BLaER1 treated with 17β-estradiol and CSF1 and Interleukin-3, amounts not matched to agents 10 nM and 100 nM (cell line): ENCODE measurements around the gene RAB11A.

Source experiments
- H3K27ac ChIP-seq, 11 experiments: shearing (Covaris generic); formaldehyde crosslinking; 2 replicates each; pipeline ENCODE4 v1.8.1; 2022
- H3K27me3 ChIP-seq, 11 experiments: shearing (Covaris generic); formaldehyde crosslinking; 2 replicates each; pipeline ENCODE4 v1.8.1; 2022
- H3K36me3 ChIP-seq, 11 experiments: shearing (Covaris generic); formaldehyde crosslinking; 2 replicates each; pipeline ENCODE4 v1.8.1; 2022
- H3K4me1 ChIP-seq, 10 experiments: shearing (Covaris generic); formaldehyde crosslinking; 2 replicates each; pipeline ENCODE4 v1.8.1; 2022
- H3K4me2 ChIP-seq, 11 experiments: shearing (Covaris generic); formaldehyde crosslinking; 2 replicates each; pipeline ENCODE4 v1.8.1; 2022
- H3K4me3 ChIP-seq, 10 experiments: shearing (Covaris generic); formaldehyde crosslinking; 2 replicates each; pipeline ENCODE4 v1.8.1; 2022
- H3K9ac ChIP-seq, 11 experiments: shearing (Covaris generic); formaldehyde crosslinking; 2 replicates each; pipeline ENCODE4 v1.8.1; 2022
- H3K9me3 ChIP-seq, 11 experiments: shearing (Covaris generic); formaldehyde crosslinking; replicated peaks in 1 of 11; 2 replicates each; pipeline ENCODE4 v1.8.1; 2022
- H4K20me1 ChIP-seq, 11 experiments: shearing (Covaris generic); formaldehyde crosslinking; 2 replicates each; pipeline ENCODE4 v1.8.1; 2022
- Cebpa-rat ChIP-seq, 11 experiments: shearing (Covaris generic); IDR thresholded peaks; 2 replicates each; pipeline ENCODE4 v1.8.1; 2022

The RAB11A gene

DNA sequence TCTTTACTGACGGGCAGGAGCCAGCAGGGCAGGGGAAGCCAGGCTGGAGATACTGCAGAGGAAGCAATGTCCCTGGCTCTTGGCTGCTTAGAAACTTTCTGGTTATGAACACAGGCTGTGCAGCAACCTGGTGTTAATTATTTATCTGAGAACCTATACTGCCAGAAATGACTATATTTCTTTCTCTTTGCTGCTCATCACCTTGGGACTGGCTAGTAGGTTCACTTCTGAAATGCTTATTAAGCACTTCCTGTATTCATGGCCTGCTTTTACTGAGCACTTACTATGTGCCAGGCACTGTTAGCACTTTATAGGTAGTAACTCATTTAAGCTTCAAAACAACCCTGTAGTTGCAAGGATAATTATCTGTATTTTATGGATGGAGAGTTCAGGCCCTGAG is 57.6 kb downstream of the RAB11A start:
- Histone ChIP-seq H3K27ac (no peak overlapping the region), H3K4me3 (no peak overlapping the region), H3K36me3 (no peaks in the 10 kb centered on the region), H3K27me3 (no peaks in the 10 kb centered on the region), H3K9me3 (no peaks in the 10 kb centered on the region), H3K9ac (no peak overlapping the region), H3K4me1 (no peaks in the 10 kb centered on the region), H4K20me1 (peaks cover 0 to 6% (median 0%) of the 10 kb centered on the region in 11 experiments; a peak in 2 of 22 replicates), H3K4me2 (no peak overlapping the region)
- TF ChIP-seq Cebpa-rat (IDR thresholded peaks at IDR 0.05) = no peak

DNA sequence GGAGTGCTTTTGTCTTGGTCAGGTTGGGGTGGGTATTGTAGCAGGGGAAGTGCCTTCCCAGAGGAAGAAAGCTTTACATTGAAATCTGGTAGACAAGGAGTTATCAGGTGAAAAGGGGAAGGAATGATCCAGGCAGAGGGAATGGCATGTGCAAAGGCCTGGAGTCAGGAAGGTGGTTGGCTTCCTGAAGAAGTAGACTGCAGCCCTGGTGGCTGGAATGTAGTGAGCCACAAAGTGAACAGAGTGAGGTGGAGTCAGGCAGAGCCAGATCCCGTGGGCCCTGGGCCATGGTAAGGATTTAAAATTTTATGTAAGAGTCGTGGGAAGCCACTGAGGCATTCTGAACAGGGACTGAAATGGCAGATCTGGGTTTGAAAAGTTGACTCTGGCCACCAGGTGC is 58.3 kb downstream of the RAB11A start:
- no peaks in the 10 kb centered on the region for H3K4me1 ChIP-seq
- H3K9me3 ChIP-seq = no peaks in the 10 kb centered on the region

DNA sequence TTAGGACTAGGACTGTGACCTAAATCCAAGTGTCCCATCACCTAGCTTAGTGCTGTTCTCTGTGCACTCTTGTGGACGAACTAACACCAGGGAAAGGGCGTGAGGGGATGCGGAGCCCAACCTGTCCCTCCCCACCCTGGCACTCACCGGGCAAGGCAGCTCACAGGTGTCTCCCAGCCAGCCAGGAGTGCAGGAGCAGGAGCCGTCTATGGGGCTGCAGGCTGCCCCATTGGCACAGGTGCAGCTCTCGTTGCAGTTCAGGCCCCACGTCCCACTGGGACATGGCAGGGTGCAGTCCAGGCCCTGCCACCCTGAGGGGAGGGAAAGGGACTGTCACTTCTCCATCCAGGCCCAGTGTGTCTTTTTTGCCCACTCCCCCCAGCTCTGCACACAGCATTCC is 60.3 kb downstream of the RAB11A start:
- no peaks in the 10 kb centered on the region for H3K27me3 ChIP-seq

More for the DNA sequence above, 58.3 kb downstream of the RAB11A start:
- Histone ChIP-seq H4K20me1 (no peaks in the 10 kb centered on the region; a peak in 1 of 22 replicates), H3K4me3 (no peak overlapping the region), H3K36me3 (no peaks in the 10 kb centered on the region), H3K9ac (no peak overlapping the region), H3K27ac (no peak overlapping the region), H3K4me2 (no peak overlapping the region), H3K27me3 (no peaks in the 10 kb centered on the region)
- TF ChIP-seq Cebpa-rat (IDR thresholded peaks at IDR 0.05) = no peak

GRCh38 chr15:65930134-65930533 is 60.8 kb downstream of the RAB11A start:
- H3K9me3 ChIP-seq = no peaks in the 10 kb centered on the region
- H3K36me3 ChIP-seq = no peaks in the 10 kb centered on the region
- H4K20me1 ChIP-seq = no peaks in the 10 kb centered on the region
- no peak for TF ChIP-seq Cebpa-rat (IDR thresholded peaks at IDR 0.05)
- H3K27me3 ChIP-seq = no peaks in the 10 kb centered on the region
- H3K9ac ChIP-seq = no peak overlapping the region
- no peak overlapping the region for H3K4me3 ChIP-seq
- no peaks in the 10 kb centered on the region for H3K4me1 ChIP-seq
- no peak overlapping the region for H3K4me2 ChIP-seq
- no peak overlapping the region for H3K27ac ChIP-seq

More for the DNA sequence above, 60.3 kb downstream of the RAB11A start:
- Histone ChIP-seq H3K4me1 (no peaks in the 10 kb centered on the region), H4K20me1 (no peaks in the 10 kb centered on the region), H3K36me3 (no peaks in the 10 kb centered on the region), H3K9me3 (no peaks in the 10 kb centered on the region), H3K4me3 (no peak overlapping the region), H3K4me2 (no peak overlapping the region), H3K9ac (no peak overlapping the region), H3K27ac (no peak overlapping the region)
- no peak for TF ChIP-seq Cebpa-rat (IDR thresholded peaks at IDR 0.05)

DNA sequence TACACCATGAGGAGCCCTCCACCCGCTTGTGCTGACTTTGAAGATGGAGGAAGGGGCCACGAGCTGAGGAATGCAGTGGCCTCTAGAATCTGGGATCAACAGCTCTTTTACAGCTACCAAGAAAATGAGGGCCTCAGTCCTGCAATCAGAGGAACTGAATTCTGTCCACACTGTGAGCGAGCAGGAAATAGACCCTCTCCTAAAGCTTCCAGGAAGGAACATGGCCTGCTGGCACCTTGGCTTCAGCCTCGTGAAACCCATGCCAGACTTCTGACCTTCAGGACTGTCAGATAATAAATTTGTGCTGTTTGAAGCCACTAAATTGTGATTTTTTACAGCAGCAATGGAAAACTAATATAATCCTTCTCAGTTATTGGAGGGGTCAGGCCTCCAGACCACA is 61.9 kb downstream of the RAB11A start:
- Histone ChIP-seq H3K36me3 (no peaks in the 10 kb centered on the region), H3K4me2 (no peak overlapping the region), H3K27ac (no peak overlapping the region), H3K9me3 (no peaks in the 10 kb centered on the region), H3K4me3 (no peak overlapping the region), H3K4me1 (no peaks in the 10 kb centered on the region), H3K27me3 (no peaks in the 10 kb centered on the region), H4K20me1 (no peaks in the 10 kb centered on the region; a peak in 1 of 22 replicates), H3K9ac (no peak overlapping the region)
- TF ChIP-seq Cebpa-rat (IDR thresholded peaks at IDR 0.05) = no peak

GRCh38 chr15:65935391-65935790 is 66.1 kb downstream of the RAB11A start:
- no peaks in the 10 kb centered on the region for H3K27me3 ChIP-seq
- no peak overlapping the region for H3K27ac ChIP-seq
- no peaks in the 10 kb centered on the region; a peak in 1 of 22 replicates for H4K20me1 ChIP-seq
- no peak overlapping the region for H3K4me3 ChIP-seq
- H3K9ac ChIP-seq = no peak overlapping the region
- no peak for TF ChIP-seq Cebpa-rat (IDR thresholded peaks at IDR 0.05)
- H3K9me3 ChIP-seq = no peaks in the 10 kb centered on the region
- H3K4me2 ChIP-seq = no peak overlapping the region
- no peaks in the 10 kb centered on the region for H3K36me3 ChIP-seq
- H3K4me1 ChIP-seq = no peaks in the 10 kb centered on the region

- no peak overlapping the region for H3K4me3 ChIP-seq
- no peak overlapping the region for H3K4me2 ChIP-seq
- no peak for TF ChIP-seq Cebpa-rat (IDR thresholded peaks at IDR 0.05)
- no peaks in the 10 kb centered on the region for H3K27me3 ChIP-seq
- H3K9ac ChIP-seq = no peak overlapping the region
- H3K4me1 ChIP-seq = no peaks in the 10 kb centered on the region
- no peaks in the 10 kb centered on the region; a peak in 1 of 22 replicates for H4K20me1 ChIP-seq
- H3K27ac ChIP-seq = no peak overlapping the region
- no peaks in the 10 kb centered on the region for H3K9me3 ChIP-seq
- H3K36me3 ChIP-seq = no peaks in the 10 kb centered on the region
These were observed 67.0 kb downstream of the RAB11A start for GRCh38 chr15:65936282-65936681.

DNA sequence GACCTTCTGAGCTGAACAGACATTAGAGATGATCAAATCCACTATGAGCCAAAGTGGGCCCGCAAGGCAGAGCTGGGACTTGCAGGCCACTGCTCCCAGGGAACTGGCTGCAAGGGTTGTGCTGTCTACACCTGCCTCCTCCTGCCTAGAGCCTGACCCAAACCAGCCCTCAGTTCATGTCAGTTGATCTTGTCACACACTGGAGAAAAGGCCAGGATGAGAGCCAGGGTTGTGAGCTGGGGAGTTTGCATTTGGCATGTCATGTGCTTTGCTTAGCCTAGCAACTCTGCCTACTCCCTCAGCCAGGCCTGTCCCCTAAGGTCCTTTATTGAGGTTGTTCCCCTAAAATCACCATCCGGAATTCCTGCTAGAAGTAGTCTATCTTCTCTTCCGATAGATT is 67.8 kb downstream of the RAB11A start:
- Histone ChIP-seq H3K27ac (no peak overlapping the region), H4K20me1 (no peaks in the 10 kb centered on the region; a peak in 1 of 22 replicates), H3K9ac (no peak overlapping the region), H3K9me3 (no peaks in the 10 kb centered on the region), H3K4me3 (no peak overlapping the region), H3K4me2 (no peak overlapping the region), H3K4me1 (no peaks in the 10 kb centered on the region), H3K36me3 (no peaks in the 10 kb centered on the region), H3K27me3 (no peaks in the 10 kb centered on the region)
- TF ChIP-seq Cebpa-rat (IDR thresholded peaks at IDR 0.05) = no peak

DNA sequence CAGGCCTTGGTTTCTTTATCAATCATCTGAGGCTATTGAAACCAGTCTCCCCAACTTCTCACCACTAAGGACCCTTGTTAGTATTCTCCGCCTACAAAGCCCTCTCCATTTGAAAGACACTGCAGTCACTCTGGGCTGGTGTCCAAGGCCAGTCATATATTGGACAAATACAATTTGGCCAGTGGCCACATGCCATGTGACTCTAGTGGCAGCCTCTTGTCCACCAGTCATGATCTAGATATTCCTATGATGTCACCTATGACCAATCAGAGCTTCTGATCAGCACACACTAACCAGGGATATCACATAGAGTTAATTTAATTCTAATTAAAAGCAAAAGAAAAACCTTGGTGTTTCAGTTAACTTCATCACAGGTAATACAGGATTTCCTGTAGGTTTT is 68.2 kb downstream of the RAB11A start:
- H3K27ac ChIP-seq = no peak overlapping the region
- no peak for TF ChIP-seq Cebpa-rat (IDR thresholded peaks at IDR 0.05)
- no peaks in the 10 kb centered on the region for H3K36me3 ChIP-seq
- H3K4me2 ChIP-seq = no peak overlapping the region
- no peaks in the 10 kb centered on the region for H3K9me3 ChIP-seq
- H3K9ac ChIP-seq = no peak overlapping the region
- no peaks in the 10 kb centered on the region for H3K27me3 ChIP-seq
- H4K20me1 ChIP-seq = no peaks in the 10 kb centered on the region; a peak in 1 of 22 replicates
- H3K4me3 ChIP-seq = no peak overlapping the region
- no peaks in the 10 kb centered on the region for H3K4me1 ChIP-seq

DNA sequence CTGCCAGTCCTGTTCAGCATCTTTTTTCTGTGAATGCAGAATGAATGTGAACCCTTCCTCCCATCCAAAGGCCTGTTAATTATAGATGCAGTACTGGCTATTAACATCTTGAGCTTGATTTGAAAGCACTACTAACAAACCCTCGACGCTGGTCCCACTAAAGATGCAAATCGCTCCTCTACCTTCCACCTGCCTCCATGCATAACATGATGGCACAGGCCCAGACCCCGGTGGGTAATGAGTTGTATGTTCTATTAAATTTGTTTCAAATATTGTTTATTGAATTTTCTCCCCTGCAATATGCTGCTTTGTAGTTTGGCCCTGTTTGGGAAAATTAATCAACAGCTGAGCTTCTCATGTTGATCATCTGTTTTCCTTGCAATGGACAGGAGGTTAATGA is 69.3 kb downstream of the RAB11A start:
- no peak overlapping the region for H3K4me3 ChIP-seq
- no peaks in the 10 kb centered on the region for H3K9me3 ChIP-seq
- H3K27ac ChIP-seq = no peak overlapping the region
- no peak overlapping the region for H3K4me2 ChIP-seq
- H3K36me3 ChIP-seq = no peaks in the 10 kb centered on the region
- H4K20me1 ChIP-seq = no peaks in the 10 kb centered on the region; a peak in 1 of 22 replicates
- H3K4me1 ChIP-seq = no peaks in the 10 kb centered on the region
- no peak for TF ChIP-seq Cebpa-rat (IDR thresholded peaks at IDR 0.05)
- no peaks in the 10 kb centered on the region for H3K27me3 ChIP-seq
- no peak overlapping the region for H3K9ac ChIP-seq
